ENCODE measurements around the gene C1orf159.
"Not testable (repeated sequence)": the region's sequence is repeated elsewhere in the genome, so short reads cannot be mapped to it uniquely, and the experiment has no call there.

The C1orf159 gene

DNA sequence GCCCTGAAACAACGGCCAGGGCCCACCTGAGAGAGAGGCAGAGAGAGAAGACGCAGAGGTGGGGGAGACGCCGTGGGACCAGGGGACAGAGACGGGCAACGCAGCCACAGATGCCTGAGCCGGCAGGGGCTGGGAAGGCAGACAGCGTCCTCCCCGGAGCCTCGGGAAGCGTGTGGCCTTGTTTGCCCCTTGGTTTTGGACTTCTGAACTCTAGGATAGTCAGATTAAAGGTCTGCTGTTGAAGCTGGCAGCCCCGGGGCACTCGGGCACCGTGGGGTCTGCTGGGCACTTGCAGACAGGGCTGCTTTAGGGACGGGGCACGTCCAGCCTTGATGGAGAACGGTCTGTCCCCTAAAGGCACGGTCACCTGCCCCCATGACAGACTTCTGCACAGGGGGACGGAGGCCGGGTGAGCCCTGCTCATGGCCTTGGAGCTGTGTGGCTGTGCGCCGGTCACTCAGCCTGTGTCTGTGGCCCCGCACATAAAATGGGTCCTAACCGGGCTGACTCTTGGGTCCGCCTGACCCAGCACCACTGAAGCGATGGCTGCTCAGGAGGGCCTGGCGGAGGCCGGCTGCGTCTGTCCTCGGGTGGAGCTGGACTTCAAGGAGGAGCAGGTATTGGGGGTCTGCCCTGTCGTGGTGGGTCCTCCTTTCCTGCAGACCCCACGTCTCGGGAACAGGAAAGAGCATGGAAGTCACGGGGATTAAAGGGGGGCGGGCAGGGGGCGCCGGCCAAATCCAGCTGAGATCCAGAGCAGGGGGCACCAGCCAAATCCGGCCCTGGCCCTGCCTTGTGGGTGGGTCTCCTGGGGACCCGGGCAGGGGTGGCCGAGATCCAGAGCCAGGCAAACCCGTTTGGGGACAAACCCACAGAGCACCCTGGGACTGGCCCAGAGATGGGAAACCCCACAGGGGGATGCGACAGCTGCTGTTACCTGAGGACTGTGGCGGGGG is 32.2 kb downstream of the C1orf159 start:
- no peaks in the 10 kb centered on the region for H3K9me3 ChIP-seq (ENCODE audit: insufficient read depth, low read depth, low read length)
- peaks cover 8% of the 10 kb centered on the region for H3K27me3 ChIP-seq (ENCODE audit: insufficient read depth, low read length)
- no peak overlapping the region for H3K9ac ChIP-seq (ENCODE audit: low read depth, low read length)
- H3K36me3 ChIP-seq (ENCODE audit: insufficient read depth, low read length), result no peaks in the 10 kb centered on the region
- H3K27ac ChIP-seq (ENCODE audit: low read depth, low read length), result no peak overlapping the region
- WGBS, result 94% methylated on average over 43 of the region's 43 CpGs
- 0 out of 2 replicates have a peak, but pooled peaks cover 5% of the 10 kb centered on the region for H3K4me1 ChIP-seq (ENCODE audit: insufficient read depth, low read length)
- H3K4me3 ChIP-seq (ENCODE audit: low read length), result no peak overlapping the region

GRCh38 chr1:1082776-1083415 is 33.0 kb downstream of the C1orf159 start:
- Histone ChIP-seq H3K9ac (ENCODE audit: low read depth, low read length) (no peak overlapping the region), H3K27me3 (ENCODE audit: insufficient read depth, low read length) (peaks cover 9% of the 10 kb centered on the region), H3K4me1 (ENCODE audit: insufficient read depth, low read length) (0 out of 2 replicates have a peak, but pooled peaks cover 5% of the 10 kb centered on the region), H3K4me3 (ENCODE audit: low read length) (no peak overlapping the region), H3K36me3 (ENCODE audit: insufficient read depth, low read length) (no peaks in the 10 kb centered on the region), H3K9me3 (ENCODE audit: insufficient read depth, low read depth, low read length) (no peaks in the 10 kb centered on the region), H3K27ac (ENCODE audit: low read depth, low read length) (no peak overlapping the region)
- 94% methylated on average over 40 of the region's 40 CpGs for WGBS

- Histone ChIP-seq H3K36me3 (ENCODE audit: insufficient read depth, low read length) (no peaks in the 10 kb centered on the region), H3K4me3 (ENCODE audit: low read length) (no peak overlapping the region), H3K27me3 (ENCODE audit: insufficient read depth, low read length) (peaks cover 9% of the 10 kb centered on the region), H3K4me1 (ENCODE audit: insufficient read depth, low read length) (0 out of 2 replicates have a peak, but pooled peaks cover 5% of the 10 kb centered on the region), H3K9me3 (ENCODE audit: insufficient read depth, low read depth, low read length) (no peaks in the 10 kb centered on the region), H3K9ac (ENCODE audit: low read depth, low read length) (no peak overlapping the region), H3K27ac (ENCODE audit: low read depth, low read length) (no peak overlapping the region)
- 95% methylated on average over 27 of the region's 27 CpGs for whole genome bisulfite sequencing
These were observed 33.6 kb downstream of the C1orf159 start for GRCh38 chr1:1082239-1082775.

DNA sequence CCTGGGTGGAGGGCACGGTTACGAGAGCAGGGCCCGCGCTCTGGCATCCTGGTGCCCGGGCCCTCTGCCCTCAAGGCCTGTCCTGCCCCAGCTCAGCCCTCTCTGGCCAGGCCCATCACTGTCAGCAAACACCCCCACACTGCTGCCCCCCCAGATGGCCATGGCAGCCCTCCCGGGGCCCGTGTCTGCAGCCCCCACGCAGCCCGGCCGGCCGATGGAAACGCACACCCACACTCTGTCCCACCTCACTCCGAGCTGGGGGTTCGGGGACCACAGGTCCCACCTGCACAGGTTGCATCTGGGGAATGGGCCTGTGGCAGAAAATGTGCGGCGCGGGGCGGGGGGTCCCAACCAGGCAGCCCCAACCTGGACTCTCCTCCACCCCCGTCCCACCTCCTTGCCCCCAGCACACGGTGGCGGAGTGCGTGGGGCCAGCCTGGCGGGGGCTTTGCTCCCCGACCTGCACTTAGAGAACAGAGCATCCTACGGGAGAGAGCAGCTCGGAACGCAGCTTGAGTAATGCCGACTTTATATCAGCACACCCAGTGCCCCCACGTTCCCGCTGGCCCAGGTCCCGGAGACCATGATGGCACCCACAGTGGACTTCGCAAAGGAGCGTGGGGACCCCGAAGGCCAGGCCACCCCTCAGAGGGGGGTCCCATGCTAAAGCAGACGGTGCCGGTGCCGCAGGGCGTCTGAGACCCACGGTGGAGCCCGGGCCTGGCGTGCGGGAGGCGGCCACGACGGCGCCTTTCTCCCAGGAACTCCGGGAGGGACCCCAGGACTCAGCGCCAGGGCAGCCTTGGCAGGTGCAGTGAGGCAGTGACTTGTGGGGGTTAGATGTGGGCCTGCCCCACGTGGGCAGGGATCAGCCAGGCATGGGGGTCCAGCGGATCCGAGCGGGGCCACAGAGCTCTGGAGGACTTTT is 34.3 kb downstream of the C1orf159 start:
- 91% methylated on average over 52 of the region's 52 CpGs for WGBS
- no peak overlapping the region for H3K4me3 ChIP-seq (ENCODE audit: low read length)
- no peaks in the 10 kb centered on the region for H3K36me3 ChIP-seq (ENCODE audit: insufficient read depth, low read length)
- no peaks in the 10 kb centered on the region for H3K9me3 ChIP-seq (ENCODE audit: insufficient read depth, low read depth, low read length)
- H3K9ac ChIP-seq (ENCODE audit: low read depth, low read length), result no peak overlapping the region
- 0 out of 2 replicates have a peak, but pooled peaks cover 5% of the 10 kb centered on the region for H3K4me1 ChIP-seq (ENCODE audit: insufficient read depth, low read length)
- H3K27me3 ChIP-seq (ENCODE audit: insufficient read depth, low read length), result peaks cover 9% of the 10 kb centered on the region
- no peak overlapping the region for H3K27ac ChIP-seq (ENCODE audit: low read depth, low read length)

GRCh38 chr1:1080951-1081310 is 35.0 kb downstream of the C1orf159 start:
- Histone ChIP-seq H3K27ac (ENCODE audit: low read depth, low read length) (no peak overlapping the region), H3K9me3 (ENCODE audit: insufficient read depth, low read depth, low read length) (no peaks in the 10 kb centered on the region), H3K4me1 (ENCODE audit: insufficient read depth, low read length) (0 out of 2 replicates have a peak, but pooled peaks cover 5% of the 10 kb centered on the region), H3K4me3 (ENCODE audit: low read length) (no peak overlapping the region), H3K36me3 (ENCODE audit: insufficient read depth, low read length) (no peaks in the 10 kb centered on the region), H3K9ac (ENCODE audit: low read depth, low read length) (no peak overlapping the region), H3K27me3 (ENCODE audit: insufficient read depth, low read length) (peaks cover 9% of the 10 kb centered on the region)
- 30% methylated on average over 9 of the region's 9 CpGs for WGBS

- no peak overlapping the region for H3K27ac ChIP-seq (ENCODE audit: low read depth, low read length)
- H3K4me3 ChIP-seq (ENCODE audit: low read length), result peak overlapping the region; percentile 40
- H3K36me3 ChIP-seq (ENCODE audit: insufficient read depth, low read length), result no peaks in the 10 kb centered on the region
- 0 out of 2 replicates have a peak, but pooled peaks cover 5% of the 10 kb centered on the region for H3K4me1 ChIP-seq (ENCODE audit: insufficient read depth, low read length)
- no peaks in the 10 kb centered on the region for H3K9me3 ChIP-seq (ENCODE audit: insufficient read depth, low read depth, low read length)
- no peak overlapping the region for H3K9ac ChIP-seq (ENCODE audit: low read depth, low read length)
- WGBS, result 1% methylated on average over 14 of the region's 23 CpGs
- H3K27me3 ChIP-seq (ENCODE audit: insufficient read depth, low read length), result peaks cover 11% of the 10 kb centered on the region
These were observed 35.6 kb downstream of the C1orf159 start for GRCh38 chr1:1080122-1080757.

DNA sequence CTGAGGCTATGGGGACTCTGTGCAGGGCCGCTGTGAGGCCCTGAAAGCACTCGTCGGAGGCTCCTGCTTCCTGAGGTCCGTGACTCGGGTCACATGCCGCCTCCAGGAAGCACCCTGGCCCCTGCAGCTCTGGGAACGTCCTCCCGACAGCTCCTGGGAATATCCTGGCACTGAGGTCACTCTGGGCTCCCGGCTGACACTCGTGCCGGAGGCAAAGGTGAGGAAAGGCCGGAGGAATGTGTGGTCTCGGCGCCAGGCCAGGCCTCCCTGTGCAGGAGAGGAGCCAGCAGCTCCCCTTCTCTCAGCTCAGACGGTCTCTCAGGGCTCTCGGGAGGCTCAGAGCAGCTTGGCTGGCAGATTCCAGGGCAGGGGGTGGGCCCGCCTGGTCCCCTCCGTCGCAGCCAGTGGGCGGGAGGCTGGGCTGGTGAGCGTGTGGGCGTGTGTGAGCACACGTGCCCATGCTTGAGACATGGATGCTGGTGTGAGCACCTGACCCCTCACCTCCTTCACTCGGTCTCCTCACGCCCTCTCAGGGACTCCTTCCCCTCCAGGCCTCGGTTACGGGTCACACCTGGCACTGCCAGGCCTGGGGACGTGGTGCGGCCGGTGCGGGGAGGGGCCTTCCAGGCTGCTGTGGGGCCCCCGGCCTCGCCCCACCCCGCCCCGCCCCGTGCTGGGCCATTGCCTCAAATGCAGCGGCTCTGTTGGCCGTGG is 36.3 kb downstream of the C1orf159 start:
- Histone ChIP-seq H3K4me3 (ENCODE audit: low read length) (peak overlapping the region; percentile 40), H3K9ac (ENCODE audit: low read depth, low read length) (peak overlapping the region; percentile 59), H3K27ac (ENCODE audit: low read depth, low read length) (no peak overlapping the region)

DNA sequence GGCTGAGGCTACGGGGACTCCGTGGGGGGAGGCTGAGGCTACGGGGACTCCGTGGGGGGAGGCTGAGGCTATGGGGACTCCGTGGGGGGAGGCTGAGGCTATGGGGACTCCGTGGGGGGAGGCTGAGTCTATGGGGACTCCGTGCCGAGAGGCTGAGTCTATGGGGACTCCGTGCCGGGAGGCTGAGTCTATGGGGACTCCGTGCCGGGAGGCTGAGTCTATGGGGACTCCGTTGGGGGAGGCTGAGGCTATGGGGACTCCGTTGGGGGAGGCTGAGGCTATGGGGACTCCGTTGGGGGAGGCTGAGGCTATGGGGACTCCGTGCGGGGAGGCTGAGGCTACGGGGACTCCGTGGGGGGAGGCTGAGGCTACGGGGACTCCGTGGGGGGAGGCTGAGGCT is 38.5 kb downstream of the C1orf159 start:
- H3K27me3 ChIP-seq (ENCODE audit: insufficient read depth, low read length), result peaks cover 14% of the 10 kb centered on the region
- not testable (repeated sequence) for H3K36me3 ChIP-seq (ENCODE audit: insufficient read depth, low read length); H3K4me1 ChIP-seq (ENCODE audit: insufficient read depth, low read length); H3K27ac ChIP-seq (ENCODE audit: low read depth, low read length); H3K9me3 ChIP-seq (ENCODE audit: insufficient read depth, low read depth, low read length); H3K4me3 ChIP-seq (ENCODE audit: low read length); H3K9ac ChIP-seq (ENCODE audit: low read depth, low read length)
- 74% methylated on average over 8 of the region's 21 CpGs for WGBS

More for the DNA sequence above, 36.3 kb downstream of the C1orf159 start:
- H3K9me3 ChIP-seq (ENCODE audit: insufficient read depth, low read depth, low read length), result no peaks in the 10 kb centered on the region
- peaks cover 14% of the 10 kb centered on the region for H3K27me3 ChIP-seq (ENCODE audit: insufficient read depth, low read length)
- H3K36me3 ChIP-seq (ENCODE audit: insufficient read depth, low read length), result no peaks in the 10 kb centered on the region
- 0 out of 2 replicates have a peak, but pooled peaks cover 5% of the 10 kb centered on the region for H3K4me1 ChIP-seq (ENCODE audit: insufficient read depth, low read length)
- WGBS, result 3% methylated on average over 38 of the region's 38 CpGs

GRCh38 chr1:1075148-1075935 is 40.5 kb downstream of the C1orf159 start:
- H3K4me1 ChIP-seq (ENCODE audit: insufficient read depth, low read length), result 0 out of 2 replicates have a peak, but pooled peaks cover 5% of the 10 kb centered on the region
- H3K4me3 ChIP-seq (ENCODE audit: low read length), result no peak overlapping the region
- peaks cover 17% of the 10 kb centered on the region for H3K27me3 ChIP-seq (ENCODE audit: insufficient read depth, low read length)
- H3K9ac ChIP-seq (ENCODE audit: low read depth, low read length), result no peak overlapping the region; the same call in 1 of the 2 replicates
- 73% methylated on average over 21 of the region's 21 CpGs for WGBS
- H3K9me3 ChIP-seq (ENCODE audit: insufficient read depth, low read depth, low read length), result no peaks in the 10 kb centered on the region
- no peak overlapping the region for H3K27ac ChIP-seq (ENCODE audit: low read depth, low read length)
- no peaks in the 10 kb centered on the region for H3K36me3 ChIP-seq (ENCODE audit: insufficient read depth, low read length)

Measured in HUES64 (cell line).